GM10266 (cell line): ENCODE data around the gene CCDC73.

Experiments
- DNase-seq: peaks from one replicate; pipeline ENCODE4 v3.0.0; 2012; ENCODE audit errors: extremely low spot score
- TF ChIP-seq, protein P1 (sequence below): IDR thresholded peaks from 2 replicates; pipeline ENCODE4 v1.5.1; 2012; ENCODE audit warnings: mild to moderate bottlenecking, low read depth; ENCODE audit not compliant: control insufficient read depth, insufficient read depth; ENCODE audit errors: missing control alignments

Gene CCDC73

DNA sequence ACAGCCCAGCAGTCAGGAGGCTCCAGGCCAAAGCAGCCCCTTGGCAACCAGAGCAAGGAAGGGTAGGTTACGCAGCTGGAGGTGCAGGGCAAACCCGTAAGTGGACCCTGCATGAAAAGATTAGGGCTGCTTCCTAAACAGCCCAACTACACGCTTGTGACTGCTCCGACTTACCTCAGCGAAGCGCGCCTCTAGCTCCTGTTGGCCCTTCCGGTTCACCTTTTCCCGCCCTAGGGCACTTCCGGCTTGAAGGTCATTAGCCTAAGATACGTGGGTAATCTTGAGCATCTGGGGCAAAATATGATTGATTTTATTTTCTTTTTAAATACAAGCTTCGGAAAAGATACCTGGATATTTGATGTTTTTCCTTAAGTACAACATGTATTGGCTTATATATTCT, at the start of gene CCDC73:
TSS of gene CCDC73 (minus strand) at position 224 of the 400 bp plus-strand sequence. CDS start 34,419 bp downstream, outside the sequence.
- TF ChIP-seq, protein P1, sequence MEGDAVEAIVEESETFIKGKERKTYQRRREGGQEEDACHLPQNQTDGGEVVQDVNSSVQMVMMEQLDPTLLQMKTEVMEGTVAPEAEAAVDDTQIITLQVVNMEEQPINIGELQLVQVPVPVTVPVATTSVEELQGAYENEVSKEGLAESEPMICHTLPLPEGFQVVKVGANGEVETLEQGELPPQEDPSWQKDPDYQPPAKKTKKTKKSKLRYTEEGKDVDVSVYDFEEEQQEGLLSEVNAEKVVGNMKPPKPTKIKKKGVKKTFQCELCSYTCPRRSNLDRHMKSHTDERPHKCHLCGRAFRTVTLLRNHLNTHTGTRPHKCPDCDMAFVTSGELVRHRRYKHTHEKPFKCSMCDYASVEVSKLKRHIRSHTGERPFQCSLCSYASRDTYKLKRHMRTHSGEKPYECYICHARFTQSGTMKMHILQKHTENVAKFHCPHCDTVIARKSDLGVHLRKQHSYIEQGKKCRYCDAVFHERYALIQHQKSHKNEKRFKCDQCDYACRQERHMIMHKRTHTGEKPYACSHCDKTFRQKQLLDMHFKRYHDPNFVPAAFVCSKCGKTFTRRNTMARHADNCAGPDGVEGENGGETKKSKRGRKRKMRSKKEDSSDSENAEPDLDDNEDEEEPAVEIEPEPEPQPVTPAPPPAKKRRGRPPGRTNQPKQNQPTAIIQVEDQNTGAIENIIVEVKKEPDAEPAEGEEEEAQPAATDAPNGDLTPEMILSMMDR, result no peak
- DNase-seq, result no peak

DNA sequence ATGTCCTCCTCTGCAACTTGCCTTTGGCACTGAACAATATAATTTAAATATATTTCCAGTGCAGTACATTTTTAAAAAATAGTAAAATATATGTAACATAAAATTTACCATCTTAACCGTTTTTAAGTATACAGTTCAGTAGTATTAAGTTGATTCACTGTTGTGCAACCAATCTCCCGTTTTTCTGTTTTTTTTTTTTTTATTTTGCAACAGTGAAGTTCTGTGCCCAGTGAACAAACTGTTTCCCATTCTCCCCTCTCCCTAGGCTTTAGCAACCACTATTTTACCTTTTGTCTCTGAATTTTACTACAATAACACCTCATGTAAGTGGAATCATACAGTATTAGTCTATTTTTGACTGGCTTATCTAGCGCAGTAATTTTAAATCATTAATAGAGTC, 49.1 kb upstream of the CCDC73 start:
- DNase-seq, result no peak
- TF ChIP-seq, protein P1, result no peak

DNA sequence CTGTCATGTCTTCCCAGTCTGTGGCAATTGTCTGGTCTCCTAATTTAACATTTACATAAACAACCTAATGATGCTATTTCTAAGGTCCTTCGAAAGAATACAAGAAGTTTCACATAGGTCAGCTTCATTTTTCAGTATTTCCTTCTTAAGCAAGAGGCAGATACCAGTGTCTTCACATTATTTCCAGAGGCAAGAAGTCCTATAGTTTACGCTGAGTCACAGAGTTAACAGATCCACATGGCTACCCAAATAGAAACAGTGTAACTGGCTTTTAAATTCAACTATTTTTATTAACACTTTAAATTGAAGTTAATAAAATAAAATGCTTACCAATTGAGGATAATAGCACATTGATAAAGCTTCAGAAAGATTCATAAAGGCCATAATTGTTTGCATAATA, 46.1 kb upstream of the CCDC73 start:
- TF ChIP-seq, protein P1, result no peak
- DNase-seq, result no peak

DNA sequence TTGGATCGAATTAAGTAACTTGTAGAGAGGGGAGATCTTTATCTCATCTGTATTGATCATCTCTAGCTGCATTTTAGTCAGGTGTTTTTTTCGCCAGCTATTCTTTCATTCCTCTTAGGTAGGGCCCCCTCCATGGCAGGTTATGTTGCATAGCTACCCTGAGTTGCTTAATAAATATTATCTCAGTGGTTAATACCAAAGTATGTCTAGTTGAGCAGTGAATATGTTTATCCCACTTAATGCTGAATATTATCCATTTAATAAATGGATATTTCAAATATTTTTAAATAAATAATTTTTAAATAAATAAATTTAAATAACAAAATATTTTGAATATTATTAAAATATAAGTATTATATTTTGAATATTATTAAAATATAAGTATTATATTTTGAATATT, 44.8 kb upstream of the CCDC73 start:
- TF ChIP-seq, protein P1, result no peak
- DNase-seq, result no peak

DNA sequence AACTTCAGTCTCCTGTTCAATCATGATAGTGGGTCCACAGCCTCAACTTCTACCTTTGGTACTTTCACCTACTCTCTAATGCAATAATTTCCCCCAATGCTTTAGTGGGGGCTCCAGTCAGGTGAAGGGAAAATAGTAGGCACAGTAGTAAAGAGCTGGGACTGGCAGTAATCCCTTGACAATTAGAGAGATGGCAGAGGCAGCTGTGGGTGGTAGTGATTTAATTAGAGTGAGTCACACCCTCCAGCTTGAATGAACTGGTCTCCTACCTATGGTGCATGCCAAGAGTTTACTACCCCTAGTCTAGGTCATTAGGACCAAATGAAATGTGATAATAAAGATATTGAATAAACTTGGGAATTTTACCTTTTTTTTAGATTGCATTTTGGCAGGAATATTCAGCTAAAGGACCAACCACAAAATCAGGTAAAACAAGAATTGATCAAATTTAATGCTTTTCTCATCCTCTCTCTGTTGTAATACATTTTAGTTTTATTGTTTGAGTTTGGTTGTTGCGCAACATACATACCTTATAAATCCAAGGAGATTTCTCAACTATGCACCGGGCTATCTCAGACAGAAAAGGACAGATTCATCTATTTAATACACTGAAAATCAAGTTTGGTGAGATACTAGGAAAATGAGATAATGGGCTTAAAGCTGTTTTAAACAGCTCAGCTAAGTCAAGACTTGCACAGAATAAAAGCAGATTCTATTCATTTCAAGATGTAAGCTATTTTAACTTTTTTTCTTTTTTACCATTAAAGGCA, 44.2 kb upstream of the CCDC73 start:
- TF ChIP-seq, protein P1, result no peak
- no peak for DNase-seq

DNA sequence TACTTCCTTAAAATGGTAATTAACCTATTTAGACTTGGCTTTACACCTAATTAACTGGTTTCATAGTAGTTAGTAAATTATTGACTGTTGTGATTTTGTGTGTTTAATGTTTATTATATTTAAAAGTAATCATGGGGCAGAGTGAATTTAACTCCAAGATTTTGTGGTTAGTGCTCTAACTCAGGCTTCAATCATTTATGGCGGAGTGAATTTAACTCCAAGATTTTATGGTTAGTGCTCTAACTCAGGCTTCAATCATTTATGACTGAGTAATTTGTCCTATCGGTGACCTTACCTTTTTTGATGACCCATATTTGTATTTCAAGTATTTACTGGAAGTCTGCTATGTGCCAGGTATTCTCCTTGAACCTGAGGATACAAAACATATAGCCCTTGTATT, 42.5 kb upstream of the CCDC73 start:
- TF ChIP-seq, protein P1, result no peak
- no peak for DNase-seq

DNA sequence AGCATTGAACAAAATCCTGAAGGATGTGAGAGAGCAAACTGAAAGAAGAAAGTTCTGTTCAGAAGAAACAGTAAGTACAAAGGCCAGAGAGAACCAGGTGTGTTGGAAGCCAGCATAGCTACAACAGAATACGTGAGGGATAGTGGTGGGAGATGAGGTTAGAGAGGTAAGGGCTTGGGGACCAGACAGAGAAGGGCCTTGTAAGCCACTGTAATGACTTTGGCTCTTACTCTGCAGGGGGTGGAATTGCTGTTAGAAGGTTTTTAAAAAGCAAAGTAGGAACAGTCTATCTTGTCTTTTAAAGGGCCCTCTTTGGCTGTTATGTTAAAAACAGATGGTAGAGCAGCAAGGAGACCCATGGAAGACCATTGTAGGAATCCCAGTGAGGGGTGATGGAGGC, 39.5 kb upstream of the CCDC73 start:
- TF ChIP-seq, protein P1, result no peak
- no peak for DNase-seq
